HepG2 (cell line): ENCODE data around the gene SLC45A3. TPM values are rescaled to one million over a fixed set of nuclear protein-coding genes. Genes with fewer than 3 reads are reported as not detected.

Source experiments
- ATAC-seq: fragments of 200-7000 bp; cut with Tn5 transposase; 3 replicates; pipeline ENCODE4 v1.9.1; 2020; ENCODE audit warnings: mild to moderate bottlenecking, moderate library complexity
- BruUV-seq: library from RNA; stranded (reverse); fragments of 400-500 nt; replicated peaks from 2 replicates; lab custom pipeline; 2021; lab: Mats Ljungman, UMichigan
- CTCF ChIA-PET: fragments of 300-600 bp; formaldehyde crosslinking; extraction: SDS; loops from one replicate; lab custom pipeline; 2021; ENCODE audit warnings: low total read pairs, inconsistent platforms, low intra/inter-chr PET ratio; lab: Yijun Ruan, JAX
- POLR2A ChIA-PET: fragments of 350-600 bp; sonication (Branson Sonifier 250); formaldehyde crosslinking; loops from one replicate; lab custom pipeline; 2020; ENCODE audit warnings: antibody characterized with exemption, inconsistent platforms; lab: Yijun Ruan, JAX
- DNase-seq: peaks from one replicate; pipeline ENCODE4 v3.0.0-alpha.2; 2015; ENCODE audit warnings: low spot score
- FAIRE-seq: peaks from 3 replicates; lab custom pipeline; 2011; peaks lifted over from hg19 to GRCh38; lab: Jason Lieb, UNC
- H2AFZ ChIP-seq: one replicate; pipeline ENCODE4 v1.6.1; 2011; ENCODE audit warnings: low read length, inconsistent platforms
- H3K27ac ChIP-seq: fragments of 300-600 bp; 3 replicates; pipeline ENCODE4 v1.8.0; 2011; ENCODE audit warnings: mixed run types, mild to moderate bottlenecking, mixed read lengths, low read length, inconsistent platforms; ENCODE audit not compliant: insufficient read depth; ENCODE audit errors: extremely low read length
- H3K27me3 ChIP-seq, 2 experiments: fragments of 200-600 bp in 1 of 2; 2 replicates in 1 of 2; 3 replicates in 1 of 2; pipeline versions ENCODE4 v1.6.0 to v1.8.0; 2011; ENCODE audit warnings: low read length in 2 of 2, mild to moderate bottlenecking in 2 of 2, moderate library complexity in 2 of 2, inconsistent platforms in 1 of 2; ENCODE audit not compliant: insufficient read depth in 2 of 2, control insufficient read depth in 1 of 2
- H3K36me3 ChIP-seq, 2 experiments: fragments of 200-600 bp in 1 of 2; replicated peaks in 1 of 2; 2 replicates in 1 of 2; 3 replicates in 1 of 2; pipeline versions ENCODE4 v1.5.1 to v1.8.0; 2011; ENCODE audit warnings: low read length in 2 of 2, inconsistent platforms in 1 of 2; ENCODE audit not compliant: insufficient read depth in 2 of 2, control insufficient read depth in 1 of 2
- H3K4me1 ChIP-seq: 2 replicates; pipeline ENCODE4 v1.5.1; 2012; ENCODE audit warnings: low read length, inconsistent platforms; ENCODE audit not compliant: insufficient read depth
- H3K4me2 ChIP-seq: 2 replicates; pipeline ENCODE4 v1.6.0; 2011; ENCODE audit warnings: low read depth, low read length, inconsistent platforms
- H3K4me3 ChIP-seq, 3 experiments: fragments of 200-600 bp in 1 of 3; sonication (generic), shearing (Covaris generic) in 1 of 3; replicated peaks in 1 of 3; 2 replicates each; pipeline ENCODE4 v1.5.1; 2011 to 2016; ENCODE audit warnings: low read length in 3 of 3, inconsistent platforms in 2 of 3, low read depth in 2 of 3, mild to moderate bottlenecking in 2 of 3, control low read depth in 1 of 3, mixed read lengths in 1 of 3; ENCODE audit not compliant: insufficient read depth in 1 of 3
- H3K79me2 ChIP-seq: one replicate; pipeline ENCODE4 v1.6.1; 2011; ENCODE audit warnings: low read length, inconsistent platforms; ENCODE audit not compliant: insufficient read depth
- H3K9ac ChIP-seq: 2 replicates; pipeline ENCODE4 v1.6.0; 2011; ENCODE audit warnings: mild to moderate bottlenecking, low read depth, low read length, inconsistent platforms; ENCODE audit not compliant: insufficient read depth
- H3K9me3 ChIP-seq: 2 replicates; pipeline ENCODE4 v1.5.1; 2012; ENCODE audit warnings: mild to moderate bottlenecking, low read length
- H4K20me1 ChIP-seq: 2 replicates; pipeline ENCODE4 v1.6.0; 2011; ENCODE audit warnings: inconsistent platforms, mild to moderate bottlenecking, low read length, moderate library complexity; ENCODE audit not compliant: insufficient read depth
- ATM ChIP-seq: fragments of 450-650 bp; IDR thresholded peaks from 2 replicates; pipeline ENCODE4 v1.7.1; 2017; ENCODE audit warnings: mild to moderate bottlenecking, borderline replicate concordance
- CBX5 ChIP-seq: sonication (generic); formaldehyde crosslinking; IDR thresholded peaks from 2 replicates; pipeline ENCODE4 v1.4.0; 2020; ENCODE audit warnings: missing genetic modification reagents, borderline replicate concordance
- ZNF430 ChIP-seq: sonication (generic); formaldehyde crosslinking; IDR thresholded peaks from 2 replicates; pipeline ENCODE4 v1.9.0; 2021; ENCODE audit warnings: mild to moderate bottlenecking, missing genetic modification reagents
- WGBS: methylation state at CpG from one replicate; pipeline ENCODE4 v1.1.6; 2017; ENCODE audit warnings: low lambda C conversion rate; 5-methylcytosine and 5-hydroxymethylcytosine counted together
- in situ Hi-C: cut with HindIII; loops from 2 replicates; pipeline ENCODE4 v1.10.0; 2017; ENCODE audit warnings: low pct_unique_long_range_greater_than_20kb; ENCODE audit not compliant: extremely low pct_ligation_motif_present
- intact Hi-C: fragments of 100-400 bp; cut with micrococcal nuclease; formaldehyde crosslinking; loops from one replicate; pipeline ENCODE4 v1.10.0; 2022; ENCODE audit not compliant: unreplicated experiment
- polyA plus RNA-seq, 8 experiments: library from polyadenylated mRNA; depleted of rRNA in 3 of 8; stranded (reverse) in 7 of 8; unstranded in 1 of 8; fragments of >200 nt; fragmentation: Illumina TruSeq in 4 of 8; extraction: Trizol in 4 of 8; gene quantifications; 2 replicates each; pipeline versions ENCODE4 v1.2.1 to v1.2.3, GENCODE V29; 2011 to 2016; ENCODE audit warnings: low read depth in 4 of 8, missing spikeins in 1 of 8, mixed read lengths in 1 of 8; ENCODE audit not compliant: insufficient read depth in 1 of 8
- total RNA-seq, 5 experiments: library from RNA; depleted of rRNA; stranded (reverse); fragments of >200 nt; fragmentation: Illumina TruSeq; extraction: Trizol; gene quantifications; 2 replicates each; pipeline ENCODE4 v1.2.3, GENCODE V29; 2016; ENCODE audit warnings: low read depth in 1 of 5
- TF ChIP-seq, protein P1 (sequence below): sonication (generic); formaldehyde crosslinking; IDR thresholded peaks from 2 replicates; pipeline ENCODE4 v1.5.1; 2020; ENCODE audit warnings: mild to moderate bottlenecking, missing genetic modification reagents, moderate library complexity

The SLC45A3 gene
- total and polyA plus RNA-seq, 2 of the 13 experiments (the other 11 are each of a cell fraction or from before 2014, with no cell fraction given), result 3.4 to 4.1 TPM

DNA sequence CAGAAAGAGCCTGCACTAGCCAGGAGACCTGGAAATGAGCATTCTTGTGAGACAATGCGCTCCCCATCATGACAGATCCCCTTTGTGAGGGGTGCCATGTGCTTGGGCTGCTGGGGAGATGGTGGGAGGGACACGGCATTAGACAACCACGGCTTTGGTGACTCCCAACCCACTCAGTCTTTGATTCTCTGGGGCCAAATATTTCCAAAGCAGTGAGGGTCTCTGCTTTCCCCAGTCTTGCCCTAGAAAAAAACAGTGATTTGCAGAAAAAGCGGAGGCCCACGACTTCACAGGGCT is 10.2 kb downstream of the SLC45A3 start:
- CTCF ChIA-PET, result no interaction called here
- ATAC-seq, result no peak

DNA sequence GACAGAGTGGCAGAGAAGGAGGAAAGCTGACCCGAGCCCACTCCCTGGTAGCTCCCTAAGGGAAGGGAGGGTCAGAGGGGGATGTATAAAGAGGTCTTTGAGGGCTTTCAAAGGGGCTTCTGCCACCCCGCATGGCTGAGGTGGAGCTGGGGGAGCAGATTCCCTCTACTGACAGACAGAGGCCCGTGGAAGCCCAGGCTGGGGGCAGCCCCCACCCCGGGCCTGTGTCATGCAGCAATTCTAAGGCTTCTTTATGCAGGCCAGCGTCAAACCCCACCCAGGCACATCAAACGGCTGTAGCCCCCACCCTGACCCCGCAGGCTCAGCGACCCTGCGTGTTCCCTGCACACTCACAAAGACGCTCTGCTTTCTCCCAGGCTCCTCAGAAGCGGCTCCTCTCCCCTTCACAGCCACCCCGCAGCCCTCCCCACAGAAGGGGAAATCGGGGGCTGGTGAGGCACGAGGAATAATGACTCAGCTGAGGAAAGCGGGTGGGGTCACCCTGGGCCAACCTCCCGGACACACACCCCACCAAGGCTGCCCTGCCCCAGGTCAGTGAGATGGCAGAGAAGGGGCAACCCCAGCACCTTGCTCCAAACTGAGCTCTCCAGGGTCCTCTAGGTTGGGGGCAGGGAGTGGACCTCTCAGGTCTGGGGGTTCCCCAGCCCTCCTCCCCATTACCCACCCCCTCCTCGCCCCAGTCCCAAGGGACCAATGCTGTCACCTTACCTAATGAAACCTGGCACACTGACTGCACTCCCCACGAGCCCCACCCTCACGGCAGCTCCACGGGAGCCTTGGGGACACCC is 10.8 kb downstream of the SLC45A3 start:
- FAIRE-seq (no peak), DNase-seq (no peak), ATAC-seq (no peak)
- no TSS peak for BruUV-seq
- in situ Hi-C loops (loop anchor here (5.0 kb wide), 1 partner anchor 33 kb away; no protein-coding TSS in a partner anchor), intact Hi-C loops (no loop called here)
- CTCF ChIA-PET, result no interaction called here
- Histone ChIP-seq H2AFZ (no peak overlapping the region), H4K20me1 (no peaks in the 10 kb centered on the region), H3K4me3 (no peak overlapping the region), H3K9ac (no peak overlapping the region), H3K36me3 (no peaks in the 10 kb centered on the region), H3K79me2 (no peaks in the 10 kb centered on the region), H3K27me3 (no peaks in the 10 kb centered on the region), H3K4me1 (peaks cover 93% of the 10 kb centered on the region), H3K27ac (no peak overlapping the region), H3K9me3 (no peaks in the 10 kb centered on the region), H3K4me2 (no peak overlapping the region)
- WGBS, result 92% methylated on average over 8 of the region's 20 CpGs
- no peak for TF ChIP-seq CBX5
- TF ChIP-seq, protein P1, sequence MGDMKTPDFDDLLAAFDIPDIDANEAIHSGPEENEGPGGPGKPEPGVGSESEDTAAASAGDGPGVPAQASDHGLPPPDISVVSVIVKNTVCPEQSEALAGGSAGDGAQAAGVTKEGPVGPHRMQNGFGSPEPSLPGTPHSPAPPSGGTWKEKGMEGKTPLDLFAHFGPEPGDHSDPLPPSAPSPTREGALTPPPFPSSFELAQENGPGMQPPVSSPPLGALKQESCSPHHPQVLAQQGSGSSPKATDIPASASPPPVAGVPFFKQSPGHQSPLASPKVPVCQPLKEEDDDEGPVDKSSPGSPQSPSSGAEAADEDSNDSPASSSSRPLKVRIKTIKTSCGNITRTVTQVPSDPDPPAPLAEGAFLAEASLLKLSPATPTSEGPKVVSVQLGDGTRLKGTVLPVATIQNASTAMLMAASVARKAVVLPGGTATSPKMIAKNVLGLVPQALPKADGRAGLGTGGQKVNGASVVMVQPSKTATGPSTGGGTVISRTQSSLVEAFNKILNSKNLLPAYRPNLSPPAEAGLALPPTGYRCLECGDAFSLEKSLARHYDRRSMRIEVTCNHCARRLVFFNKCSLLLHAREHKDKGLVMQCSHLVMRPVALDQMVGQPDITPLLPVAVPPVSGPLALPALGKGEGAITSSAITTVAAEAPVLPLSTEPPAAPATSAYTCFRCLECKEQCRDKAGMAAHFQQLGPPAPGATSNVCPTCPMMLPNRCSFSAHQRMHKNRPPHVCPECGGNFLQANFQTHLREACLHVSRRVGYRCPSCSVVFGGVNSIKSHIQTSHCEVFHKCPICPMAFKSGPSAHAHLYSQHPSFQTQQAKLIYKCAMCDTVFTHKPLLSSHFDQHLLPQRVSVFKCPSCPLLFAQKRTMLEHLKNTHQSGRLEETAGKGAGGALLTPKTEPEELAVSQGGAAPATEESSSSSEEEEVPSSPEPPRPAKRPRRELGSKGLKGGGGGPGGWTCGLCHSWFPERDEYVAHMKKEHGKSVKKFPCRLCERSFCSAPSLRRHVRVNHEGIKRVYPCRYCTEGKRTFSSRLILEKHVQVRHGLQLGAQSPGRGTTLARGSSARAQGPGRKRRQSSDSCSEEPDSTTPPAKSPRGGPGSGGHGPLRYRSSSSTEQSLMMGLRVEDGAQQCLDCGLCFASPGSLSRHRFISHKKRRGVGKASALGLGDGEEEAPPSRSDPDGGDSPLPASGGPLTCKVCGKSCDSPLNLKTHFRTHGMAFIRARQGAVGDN (CRISPR knock-in tag), result peak; percentile 17; the same call in 1 of the 2 replicates
- 0 out of 2 replicates have a peak, but pooled peaks have one; percentile 23 for TF ChIP-seq ZNF430
- POLR2A ChIA-PET, result interaction anchor here (0.8 kb wide), 2 partner anchors 8 to 10 kb away, joined by 3 read pairs; no protein-coding TSS in a partner anchor

More for the DNA sequence above, 10.2 kb downstream of the SLC45A3 start:
- DNase-seq (no peak), FAIRE-seq (no peak)
- no peak overlapping the region for H3K4me2 ChIP-seq
- POLR2A ChIA-PET, result no interaction called here
- H3K36me3 ChIP-seq, result no peaks in the 10 kb centered on the region; a peak in 1 of 5 replicates
- 94% methylated on average over 5 of the region's 5 CpGs for WGBS
- H3K9ac ChIP-seq, result no peak overlapping the region
- no peaks in the 10 kb centered on the region for H4K20me1 ChIP-seq
- in situ Hi-C loops (no loop called here), intact Hi-C loops (no loop called here)
- H2AFZ ChIP-seq, result no peak overlapping the region
- H3K9me3 ChIP-seq, result no peaks in the 10 kb centered on the region
- BruUV-seq, result no TSS peak
- no peak overlapping the region for H3K4me3 ChIP-seq
- no peak overlapping the region for H3K27ac ChIP-seq
- H3K4me1 ChIP-seq, result peaks cover 93% of the 10 kb centered on the region
- H3K79me2 ChIP-seq, result no peaks in the 10 kb centered on the region
- no peaks in the 10 kb centered on the region for H3K27me3 ChIP-seq
- no peak for TF ChIP-seq ATM
- TF ChIP-seq, all 625 proteins: peak for 0
